Brain pericyte (primary cell): ENCODE data around the gene PEX14.

Source experiments
- DNase-seq: peaks from one replicate; pipeline ENCODE4 v3.0.0-alpha.2; 2012; ENCODE audit warnings: low read depth, low spot score

Gene PEX14

DNA sequence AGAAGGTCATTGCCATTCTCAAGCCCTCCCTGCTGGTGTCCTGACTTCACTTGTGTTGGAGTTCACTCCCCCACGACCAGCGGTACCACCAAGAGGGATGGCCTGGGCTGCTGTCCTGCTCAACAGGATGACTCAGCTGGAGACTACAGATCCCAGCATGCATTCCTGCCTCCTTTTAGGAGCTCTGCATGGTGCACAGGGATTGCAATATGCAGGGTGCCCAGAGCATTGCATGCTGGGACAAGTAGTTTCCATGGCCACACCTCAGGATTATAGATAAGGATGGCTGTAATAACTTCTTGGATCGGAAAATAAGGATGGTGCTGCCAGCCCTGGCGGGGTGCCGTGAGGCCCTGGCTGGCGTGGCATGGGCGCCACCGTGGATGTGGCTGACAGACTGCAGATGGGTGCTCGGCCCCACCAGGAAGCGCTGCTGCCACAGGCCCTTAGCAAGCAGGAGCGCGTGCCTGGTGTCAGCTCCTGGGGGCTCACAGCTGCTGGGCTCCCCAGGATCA lies 171.7 kb downstream of the PEX14 start:
- no peak for DNase-seq

DNA sequence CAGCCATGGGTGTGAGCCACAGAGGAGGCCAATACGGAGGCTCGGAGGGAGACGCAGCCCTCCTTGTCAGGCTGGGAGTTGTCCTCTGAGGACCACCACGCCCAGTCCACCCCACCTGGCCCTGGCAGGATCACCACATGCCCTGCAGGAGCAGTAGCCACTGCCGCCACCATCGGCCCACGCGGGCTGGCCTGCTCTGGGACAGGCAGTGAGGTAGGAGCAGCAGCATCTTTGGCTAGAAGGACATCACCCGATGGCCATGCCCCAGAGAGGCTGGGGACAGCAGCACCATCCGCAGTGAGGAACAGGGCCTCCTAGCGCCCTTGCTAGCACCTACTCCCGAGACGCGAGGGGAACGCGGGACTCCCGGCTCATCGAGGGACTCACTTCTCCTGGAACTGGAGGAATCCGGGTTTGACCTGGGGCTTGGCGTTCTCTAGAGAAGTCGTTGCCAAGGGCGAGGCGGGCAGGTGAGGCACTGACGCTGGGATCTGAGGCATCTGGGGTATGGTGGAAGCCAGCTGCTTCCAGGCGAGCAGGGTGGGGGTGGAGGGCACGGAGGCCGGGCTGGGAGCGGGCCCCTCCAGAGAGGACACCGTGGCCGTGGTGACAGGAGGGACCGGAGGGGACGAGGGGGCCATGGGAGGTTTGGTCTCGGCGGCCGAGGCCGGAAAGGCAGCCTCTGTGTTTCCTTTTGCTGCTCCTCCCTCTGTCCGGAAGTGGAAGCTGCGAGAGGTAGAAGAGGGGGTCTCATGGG lies 172.8 kb downstream of the PEX14 start:
- DNase-seq = no peak

DNA sequence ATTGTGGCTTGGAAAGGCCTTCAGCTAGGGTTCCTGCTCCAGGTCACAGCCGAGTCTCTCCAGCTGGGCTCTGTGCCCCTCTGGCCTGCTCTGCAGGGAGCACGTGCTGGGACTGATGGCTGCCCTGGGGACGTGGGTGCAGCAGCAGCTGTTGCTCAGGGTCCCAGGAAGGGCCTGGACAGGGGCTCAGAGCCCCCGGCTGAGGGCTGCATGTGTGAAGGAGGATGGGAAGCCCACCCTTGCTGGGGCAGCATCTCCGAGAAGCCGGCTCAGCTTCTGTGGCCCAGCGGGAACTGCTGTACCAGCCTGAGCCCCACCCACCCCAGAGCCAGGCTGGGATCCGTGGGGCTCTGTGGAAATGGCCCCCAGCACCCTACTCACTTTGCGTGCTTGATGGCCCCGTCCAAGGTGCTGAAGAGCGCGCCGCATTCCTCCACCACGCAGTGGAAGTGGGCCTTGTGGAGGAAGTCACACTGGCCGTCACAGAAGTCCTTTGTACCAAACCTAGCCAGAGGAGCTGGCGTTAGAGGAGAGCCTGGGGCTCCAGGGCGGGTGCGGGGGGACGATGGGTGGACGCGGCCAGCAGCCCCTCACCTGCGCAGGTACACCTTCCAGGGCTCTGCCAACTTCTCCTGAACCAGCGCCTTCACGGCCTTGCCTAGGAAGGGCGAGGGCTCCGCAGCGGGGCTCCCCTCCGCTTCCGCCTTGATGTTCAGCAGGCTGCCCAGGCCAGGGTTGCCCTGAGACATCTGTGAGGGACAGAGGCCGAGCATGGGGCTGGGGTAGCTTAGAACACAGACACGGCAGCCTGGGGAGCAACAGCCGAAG lies 174.2 kb downstream of the PEX14 start:
- no peak for DNase-seq

DNA sequence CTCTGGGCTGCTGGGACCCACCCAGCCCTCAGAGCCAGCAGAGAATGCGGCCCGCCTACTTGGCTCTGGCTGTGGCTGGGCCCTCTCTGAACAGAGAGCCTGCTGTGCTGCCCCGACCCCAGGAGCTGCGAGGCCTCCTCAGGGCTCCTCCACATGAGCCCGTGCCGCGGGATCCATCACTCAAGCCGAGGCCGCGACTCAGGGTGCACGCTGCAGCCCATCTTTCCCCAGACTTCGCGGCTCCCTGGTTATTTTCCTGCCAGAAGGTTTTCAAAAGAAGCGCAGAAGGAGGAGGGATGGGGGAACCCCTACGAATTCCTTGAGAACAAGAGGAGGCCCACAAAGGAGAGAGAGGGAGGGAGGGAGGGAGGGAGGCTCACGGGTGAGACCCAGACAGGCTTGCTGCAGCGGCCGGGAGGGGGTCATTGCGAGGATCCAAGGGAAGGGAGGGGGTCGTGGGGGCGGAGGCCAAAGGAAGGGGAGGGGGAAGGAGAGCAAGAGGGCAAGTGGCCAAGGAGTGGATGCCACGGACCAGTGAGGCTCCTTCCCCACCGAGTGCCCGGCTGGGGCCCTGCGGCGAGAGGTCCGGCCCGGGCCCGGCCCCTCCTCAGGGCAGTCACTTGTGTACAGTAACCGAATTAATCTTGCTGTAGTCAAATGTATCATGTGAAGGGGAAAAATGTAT lies 174.9 kb downstream of the PEX14 start:
- no peak for DNase-seq

DNA sequence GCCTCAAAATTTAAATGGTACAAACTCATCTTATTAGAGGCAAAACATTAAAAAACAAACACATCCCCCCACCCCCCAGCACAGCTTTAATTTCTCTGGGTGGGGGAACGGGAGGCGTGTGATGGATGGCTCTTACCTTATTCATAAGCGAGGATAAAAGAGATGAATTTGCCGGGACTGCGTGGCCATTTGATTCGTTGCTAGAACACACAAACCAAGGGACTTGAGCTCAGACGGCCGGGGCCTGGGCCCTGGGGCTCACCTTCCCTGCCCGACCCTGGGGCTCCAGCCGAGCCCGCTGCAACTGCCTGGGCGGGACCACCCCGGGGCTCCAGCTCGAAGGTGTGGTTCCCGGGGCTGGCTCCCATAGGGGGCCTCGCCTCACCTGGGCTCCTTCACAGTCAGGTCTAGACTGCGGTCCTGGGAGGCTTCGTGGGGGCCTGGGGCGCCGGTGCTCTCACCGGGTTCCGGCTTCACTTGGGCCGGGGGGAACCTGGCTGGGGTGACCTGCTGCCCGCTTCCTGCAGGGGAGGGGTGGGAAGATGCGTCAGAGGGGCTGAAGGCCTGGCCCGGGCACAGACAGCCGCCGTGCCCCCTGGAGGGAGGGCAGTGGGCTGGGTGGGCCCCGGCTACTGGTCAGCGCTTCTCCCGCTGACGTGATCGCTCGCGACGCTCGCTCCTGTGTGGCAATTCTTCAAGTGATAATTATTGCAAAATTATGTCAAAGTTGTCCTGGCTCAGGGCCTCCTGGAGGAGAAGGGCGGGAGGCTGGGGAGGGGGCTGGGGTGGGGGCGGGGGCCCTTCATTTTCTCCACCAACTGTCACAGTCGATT lies 176.0 kb downstream of the PEX14 start:
- DNase-seq = no peak

DNA sequence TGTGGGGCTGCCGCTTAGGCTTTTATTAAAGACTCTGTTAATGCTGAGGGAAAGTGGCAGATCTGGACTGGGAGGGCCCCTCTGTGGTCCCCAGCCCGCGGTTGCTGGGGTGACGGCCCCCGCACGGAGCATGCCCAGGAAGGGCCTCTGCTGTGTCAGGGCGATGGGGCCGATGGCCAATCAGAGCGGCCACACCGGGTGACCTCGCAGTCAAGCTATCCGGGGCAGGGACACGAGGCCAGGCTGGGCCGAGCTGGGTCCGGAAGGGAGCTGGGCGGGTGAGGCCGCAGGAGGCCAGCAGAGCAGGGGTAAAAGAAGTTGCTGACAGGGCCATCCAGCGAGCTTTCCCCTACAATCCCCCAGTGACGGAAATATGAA lies 176.6 kb downstream of the PEX14 start:
- DNase-seq = no peak

DNA sequence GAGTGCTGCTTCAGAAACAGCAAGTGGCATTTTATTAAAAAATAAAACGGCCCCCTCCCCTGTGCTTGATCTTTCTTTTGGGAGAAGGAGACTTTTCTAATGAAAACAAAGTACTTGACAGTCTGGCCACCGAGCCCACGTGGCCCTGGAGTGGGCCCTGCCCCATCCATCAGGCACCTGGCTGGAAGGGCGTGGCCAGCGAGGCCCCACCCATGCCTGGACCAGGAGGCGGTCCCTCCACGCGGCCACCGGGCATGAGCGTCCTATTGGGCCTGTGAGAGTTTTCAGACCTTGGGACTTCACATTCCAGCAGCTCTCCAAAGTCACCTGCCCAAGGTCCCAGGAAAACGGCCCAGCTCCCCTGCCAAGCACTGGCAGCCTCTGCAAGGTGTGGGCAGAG lies 177.0 kb downstream of the PEX14 start:
- DNase-seq = no peak

DNA sequence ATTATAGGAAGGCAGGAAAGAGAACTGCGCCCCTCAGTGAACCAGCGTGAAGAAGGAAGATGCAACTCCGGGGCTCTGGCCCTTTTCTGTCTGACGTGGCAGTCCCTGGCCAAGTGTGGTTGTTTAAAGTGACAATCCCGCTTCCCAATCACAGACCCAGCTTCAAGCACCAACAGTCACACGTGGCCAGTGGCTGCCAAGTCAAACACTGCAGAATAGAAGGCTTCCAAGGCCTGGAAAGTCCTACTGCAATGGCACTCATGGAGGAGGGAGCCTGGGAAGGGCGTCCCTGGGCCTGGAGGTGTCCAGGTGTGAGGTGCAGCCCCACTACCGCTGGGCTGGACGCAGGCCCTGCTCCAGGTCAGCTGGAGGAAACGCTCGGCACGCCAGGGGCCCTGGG lies 177.9 kb downstream of the PEX14 start:
- DNase-seq = no peak

DNA sequence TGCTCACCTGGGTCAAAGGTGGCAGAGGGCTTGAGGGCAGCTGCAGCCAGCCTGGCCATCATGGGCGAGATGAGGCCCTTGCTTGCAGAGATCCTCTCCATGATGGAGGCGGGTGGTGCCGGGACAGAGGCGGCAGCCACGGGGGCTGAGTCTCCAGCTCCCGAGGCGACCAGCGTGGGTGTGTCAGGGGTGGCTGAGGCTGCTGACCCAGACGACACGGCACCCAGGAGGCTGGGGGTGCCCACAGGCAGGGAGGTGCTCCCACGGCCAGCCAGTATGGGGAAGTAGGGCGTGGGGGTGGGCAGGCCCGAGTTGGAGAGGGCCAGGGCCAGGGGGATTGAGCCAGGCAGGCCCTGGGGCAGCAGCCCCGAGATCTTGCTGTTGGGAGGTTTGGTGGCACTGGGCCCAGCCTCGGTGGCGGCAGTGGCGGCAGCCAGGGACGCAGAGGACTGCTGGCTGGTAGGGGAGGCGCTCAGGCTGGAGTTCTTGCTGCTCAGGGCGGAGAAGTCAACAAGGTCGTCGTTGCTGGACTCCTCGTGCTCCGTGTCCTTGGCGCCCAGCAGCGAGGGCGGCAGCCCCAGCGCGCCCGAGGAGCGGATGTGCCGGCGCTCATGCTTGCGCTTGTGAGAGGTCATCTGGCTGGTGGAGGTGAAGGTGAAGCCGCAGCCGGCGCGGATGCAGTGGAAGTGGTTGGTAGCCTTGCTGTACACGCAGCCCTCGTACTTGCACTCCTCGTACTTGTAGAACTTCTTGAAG lies 178.8 kb downstream of the PEX14 start:
- DNase-seq = no peak

DNA sequence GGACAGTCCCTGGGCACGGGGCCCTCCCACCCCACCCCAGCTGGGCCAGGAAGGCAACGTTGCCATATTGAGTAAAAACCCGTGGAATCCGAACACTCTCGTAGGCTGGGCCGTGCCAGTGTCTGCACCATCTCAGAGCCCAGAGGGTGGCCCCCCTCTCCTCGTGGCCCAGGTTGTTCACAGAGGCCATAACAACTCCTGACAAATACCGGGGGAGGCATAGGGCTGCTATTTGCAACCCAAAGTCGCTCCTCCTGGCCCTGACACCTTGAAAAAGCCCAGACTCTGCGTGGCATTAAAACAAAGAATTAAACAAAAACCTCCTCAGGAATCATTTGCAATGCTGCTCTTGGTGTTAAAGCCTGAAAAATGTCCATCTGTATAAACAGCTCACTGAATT lies 180.3 kb downstream of the PEX14 start:
- DNase-seq = no peak

DNA sequence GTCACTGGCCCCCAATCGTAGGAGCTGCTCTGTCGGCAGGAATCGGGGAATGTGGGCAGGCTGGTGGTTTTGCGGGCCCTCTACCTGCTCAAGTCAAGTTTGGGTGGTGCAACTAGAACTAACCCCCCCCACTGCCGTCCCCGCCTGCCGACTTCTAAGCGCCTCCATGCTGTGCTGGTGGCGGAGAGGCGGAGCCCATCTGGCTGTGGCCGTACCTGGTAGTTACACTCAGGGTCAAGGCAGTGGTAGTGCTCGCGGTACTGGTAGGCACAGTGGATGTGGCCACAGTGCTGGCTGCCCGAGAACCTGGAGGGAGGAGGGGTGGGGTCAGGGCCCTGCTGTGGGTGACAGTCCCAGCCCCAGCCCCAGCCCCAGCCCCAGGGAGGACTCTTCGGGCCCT lies 181.7 kb downstream of the PEX14 start:
- DNase-seq = no peak

DNA sequence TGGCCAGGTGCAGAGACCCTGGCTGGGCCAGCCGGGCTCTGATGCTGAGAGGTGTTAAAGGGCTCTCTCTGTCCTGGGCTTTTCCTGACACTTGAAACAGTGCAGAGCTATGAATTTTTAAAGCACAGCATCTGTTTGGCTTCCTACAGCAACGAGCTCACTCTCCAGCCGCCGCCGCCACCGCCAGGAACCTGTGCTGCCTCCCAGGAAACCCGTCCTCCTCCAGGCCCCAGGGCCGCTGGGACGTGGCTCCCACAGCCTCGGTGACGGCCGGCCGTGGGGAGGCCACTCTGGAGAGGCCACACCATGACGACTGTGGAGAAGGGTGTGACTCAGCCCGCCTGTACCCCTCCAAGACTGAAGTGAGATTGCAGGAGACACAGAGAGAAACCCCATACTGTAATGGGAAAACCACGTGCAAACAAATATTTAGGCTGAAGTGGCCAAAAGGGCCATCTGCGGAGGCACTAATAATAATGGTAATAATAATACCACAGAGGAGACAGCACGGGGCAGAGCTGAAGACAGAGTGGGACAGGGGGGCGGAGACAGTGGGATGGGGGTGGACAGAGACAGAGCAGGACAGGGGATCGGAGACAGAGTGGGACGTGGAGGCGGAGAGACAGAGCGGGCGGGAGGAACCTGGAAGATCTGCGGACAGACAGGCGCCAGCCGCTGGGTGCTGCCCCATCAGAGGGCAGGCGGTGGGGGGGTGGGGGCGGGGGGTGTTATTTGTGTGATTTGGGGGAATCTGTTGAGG lies 182.5 kb downstream of the PEX14 start:
- no peak for DNase-seq

DNA sequence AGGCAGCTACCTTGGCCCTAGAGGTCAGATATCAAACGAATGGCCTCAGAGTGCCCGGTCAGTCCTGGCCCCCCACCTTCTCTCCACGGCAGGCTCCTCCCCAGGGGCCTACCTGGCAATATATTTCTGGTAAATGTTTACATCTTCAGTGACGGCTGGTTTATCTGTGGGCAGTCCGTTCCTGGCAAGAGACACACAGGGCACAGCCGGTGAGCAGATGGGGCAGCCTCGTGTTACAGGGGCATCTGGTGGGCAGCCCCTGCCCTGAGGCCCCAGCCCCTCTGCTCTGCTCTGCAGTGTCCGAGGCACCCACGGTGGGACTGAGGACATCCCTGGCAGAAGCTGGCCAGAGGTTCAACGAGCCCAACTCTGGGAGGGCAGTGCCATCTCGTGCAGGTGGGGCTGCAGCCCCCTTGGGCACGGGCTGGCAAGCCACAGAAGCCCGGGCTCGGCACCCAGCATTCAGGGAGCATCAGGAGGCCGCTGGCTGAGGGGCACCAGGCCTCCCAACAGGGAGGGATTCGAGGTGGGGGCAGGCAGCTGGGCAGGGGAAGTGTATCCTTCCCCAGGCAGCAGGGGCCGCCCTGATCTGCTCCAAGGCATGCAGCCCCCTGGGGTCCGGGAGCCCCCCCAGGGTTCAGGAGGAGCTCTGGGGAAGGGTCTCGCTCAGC lies 183.8 kb downstream of the PEX14 start:
- DNase-seq = no peak

DNA sequence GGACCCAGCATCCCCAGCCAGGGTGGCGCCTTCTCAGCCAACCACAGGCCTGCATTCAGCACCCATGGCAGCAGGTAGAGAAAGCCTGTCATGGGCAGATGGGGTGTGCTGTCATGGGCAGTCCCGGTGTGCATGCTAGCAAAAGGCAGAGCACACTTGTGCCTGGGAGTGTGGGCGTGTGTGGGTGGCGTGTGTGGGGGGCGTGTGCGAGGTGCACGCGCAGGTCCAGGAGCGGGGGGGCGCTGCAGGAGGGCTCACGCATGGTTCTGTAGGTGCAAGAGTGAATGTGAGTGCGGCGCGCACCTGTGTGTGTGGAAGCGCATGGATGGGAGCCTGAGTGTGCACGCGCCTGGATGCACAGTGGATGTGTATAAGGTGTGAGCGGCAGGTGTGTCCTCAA lies 184.5 kb downstream of the PEX14 start:
- no peak for DNase-seq

DNA sequence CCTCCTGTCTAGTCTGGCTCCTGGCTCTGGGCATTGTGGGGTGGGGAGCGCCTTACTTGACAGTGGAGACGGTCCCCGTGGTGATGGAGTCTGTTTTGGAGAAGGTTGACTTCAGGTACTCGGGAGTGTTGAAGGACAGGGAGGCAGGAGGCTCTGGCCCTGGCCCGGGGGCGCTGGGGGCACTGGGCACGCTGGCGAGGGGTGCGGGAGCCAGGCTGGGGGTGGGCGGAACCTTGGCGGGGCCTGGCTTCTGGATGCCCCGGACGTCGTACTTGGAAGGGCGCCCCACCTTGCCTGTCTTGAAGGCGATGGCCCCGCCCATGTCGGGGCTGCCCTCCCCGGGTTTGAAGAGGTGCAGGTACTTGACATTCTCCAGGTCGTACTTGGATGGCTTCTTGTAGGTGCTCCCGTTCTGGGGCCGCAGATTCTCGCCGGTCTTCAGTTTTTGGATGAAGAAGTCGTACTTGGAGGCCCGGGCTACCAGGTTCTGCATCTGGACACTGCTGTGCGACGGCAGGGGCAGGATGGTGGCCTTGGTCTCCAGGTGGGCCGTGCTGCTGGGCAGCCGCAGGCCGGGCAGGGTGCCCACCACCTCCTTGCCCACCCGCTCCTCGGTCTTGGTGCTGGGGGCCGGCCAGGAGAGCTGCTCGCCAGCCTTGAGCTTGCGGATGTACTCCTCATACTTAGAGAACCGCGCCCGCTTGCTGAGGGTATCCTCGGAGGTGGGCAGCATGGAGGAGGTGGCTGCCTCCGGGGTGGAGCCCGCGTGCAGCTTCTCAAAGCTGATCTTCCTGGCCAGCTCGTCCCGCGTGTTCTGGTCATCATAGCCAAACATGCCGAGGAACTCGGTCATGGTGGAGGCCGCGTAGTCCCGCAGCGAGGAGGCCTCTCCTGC lies 185.1 kb downstream of the PEX14 start:
- no peak for DNase-seq

DNA sequence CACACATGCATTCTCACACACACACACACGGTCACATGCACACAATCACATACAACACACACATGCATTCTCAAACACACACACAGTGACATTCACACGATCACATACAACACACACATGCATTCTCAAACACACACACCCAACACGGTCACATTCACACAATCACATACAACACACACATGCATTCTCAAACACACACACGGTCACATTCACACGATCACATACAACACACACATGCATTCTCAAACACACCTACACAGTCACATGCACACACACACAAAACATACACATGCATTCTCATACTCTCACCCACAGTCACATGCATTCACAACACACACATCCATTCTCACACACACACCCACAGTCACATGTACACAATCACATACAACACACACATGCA lies 186.7 kb downstream of the PEX14 start:
- no peak for DNase-seq

DNA sequence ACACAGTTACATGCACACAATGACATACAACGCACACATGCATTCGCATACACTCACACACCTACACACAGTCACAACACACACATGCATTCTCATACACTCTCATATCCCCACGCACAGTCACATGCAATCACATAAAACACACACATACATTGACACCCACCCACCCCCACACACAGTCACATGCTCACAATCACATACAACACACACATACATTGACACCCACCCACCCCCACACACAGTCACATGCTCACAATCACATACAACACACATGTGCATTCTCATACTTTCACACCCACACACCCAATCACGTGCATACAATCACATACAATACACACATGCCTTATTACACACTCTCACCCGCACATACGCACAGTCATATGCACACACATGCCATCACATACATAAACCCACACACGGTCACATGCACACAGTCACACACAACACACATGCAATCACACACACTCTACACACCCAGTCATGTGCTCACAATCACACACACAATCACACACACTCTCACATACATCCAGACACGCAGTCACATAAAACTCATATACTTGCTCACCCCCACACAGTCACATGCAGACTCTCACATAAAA lies 187.4 kb downstream of the PEX14 start:
- no peak for DNase-seq
